ENCODE measurements around the gene PAX7. TPM values are rescaled to one million over a fixed set of nuclear protein-coding genes. Genes with fewer than 3 reads are reported as not detected.
A peak's percentile ranks its signal among the peaks of the same experiment; 100 is the strongest.

PAX7 gene
- total RNA-seq, 2 experiments from 2014 or later, result not detected

DNA sequence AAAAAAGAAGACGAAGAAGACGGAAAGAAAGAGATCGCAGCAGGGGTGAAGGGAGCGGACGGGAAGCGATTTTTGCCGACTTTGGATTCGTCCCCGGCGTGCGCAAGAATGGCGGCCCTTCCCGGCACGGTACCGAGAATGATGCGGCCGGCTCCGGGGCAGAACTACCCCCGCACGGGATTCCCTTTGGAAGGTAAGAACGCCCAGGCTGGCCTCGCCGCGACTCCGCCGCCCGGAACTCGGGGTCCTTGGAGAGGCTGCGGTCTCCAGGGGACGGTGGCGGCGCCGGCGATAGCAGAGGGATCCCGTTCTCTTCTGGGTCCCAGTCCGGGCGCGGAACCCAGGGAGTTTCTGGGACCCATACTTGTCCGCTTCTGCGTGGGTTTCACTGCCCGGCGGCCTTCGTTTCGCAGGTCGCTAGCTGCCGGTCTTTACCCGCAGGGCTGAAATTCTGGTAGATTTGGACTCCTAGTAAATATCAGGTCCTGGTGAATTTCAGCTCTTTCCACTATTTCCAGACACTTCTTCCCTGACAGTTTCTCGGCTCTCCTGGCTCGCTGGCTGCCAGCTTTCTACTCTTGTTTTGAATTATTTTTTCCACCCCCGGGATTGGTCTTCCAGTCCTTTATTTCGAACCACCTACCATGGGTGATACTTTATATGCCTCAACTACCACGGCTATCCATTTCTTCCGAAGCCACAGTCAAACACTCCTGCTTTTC lies 1.0 kb downstream of the PAX7 start:
- H3K4me1 ChIP-seq (ENCODE audit: insufficient read depth, low read length), result peaks cover 17% of the 10 kb centered on the region
- ATAC-seq (ENCODE audit: poor library complexity), result no peak
- no peak overlapping the region for H3K27ac ChIP-seq (ENCODE audit: low read depth in 1 of 2, low read length in 2 of 2)
- Mint-ChIP-seq H3K9me3 (no peaks in the 10 kb centered on the region), H3K4me3 (peak overlapping the region; percentile 55), H3K36me3 (ENCODE audit: low read depth) (no peaks in the 10 kb centered on the region), H3K4me1 (ENCODE audit: low read depth) (peaks cover 31% of the 10 kb centered on the region), H3K27ac (no peak overlapping the region), H3K27me3 (peaks cover 96% of the 10 kb centered on the region)
- CTCF ChIA-PET, result no interaction called here
- POLR2A ChIA-PET, result no interaction called here
- peaks cover 79 to 96% of the 10 kb centered on the region in 2 experiments for H3K27me3 ChIP-seq (ENCODE audit: control insufficient read depth in 1 of 2, insufficient read depth in 2 of 2, low read length in 2 of 2)
- DNase-seq, result no peak
- H3K9me3 ChIP-seq (ENCODE audit: control insufficient read depth in 1 of 2, insufficient read depth in 1 of 2, low read length in 2 of 2), result peaks cover 0 to 33% of the 10 kb centered on the region in 2 experiments
- intact Hi-C loops (cut with DNase I, micrococcal nuclease), result no loop called here
- TF ChIP-seq, protein P1, sequence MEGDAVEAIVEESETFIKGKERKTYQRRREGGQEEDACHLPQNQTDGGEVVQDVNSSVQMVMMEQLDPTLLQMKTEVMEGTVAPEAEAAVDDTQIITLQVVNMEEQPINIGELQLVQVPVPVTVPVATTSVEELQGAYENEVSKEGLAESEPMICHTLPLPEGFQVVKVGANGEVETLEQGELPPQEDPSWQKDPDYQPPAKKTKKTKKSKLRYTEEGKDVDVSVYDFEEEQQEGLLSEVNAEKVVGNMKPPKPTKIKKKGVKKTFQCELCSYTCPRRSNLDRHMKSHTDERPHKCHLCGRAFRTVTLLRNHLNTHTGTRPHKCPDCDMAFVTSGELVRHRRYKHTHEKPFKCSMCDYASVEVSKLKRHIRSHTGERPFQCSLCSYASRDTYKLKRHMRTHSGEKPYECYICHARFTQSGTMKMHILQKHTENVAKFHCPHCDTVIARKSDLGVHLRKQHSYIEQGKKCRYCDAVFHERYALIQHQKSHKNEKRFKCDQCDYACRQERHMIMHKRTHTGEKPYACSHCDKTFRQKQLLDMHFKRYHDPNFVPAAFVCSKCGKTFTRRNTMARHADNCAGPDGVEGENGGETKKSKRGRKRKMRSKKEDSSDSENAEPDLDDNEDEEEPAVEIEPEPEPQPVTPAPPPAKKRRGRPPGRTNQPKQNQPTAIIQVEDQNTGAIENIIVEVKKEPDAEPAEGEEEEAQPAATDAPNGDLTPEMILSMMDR (IDR thresholded peaks at IDR 0.05), result no peak
- H3K36me3 ChIP-seq (ENCODE audit: insufficient read depth, low read length), result no peaks in the 10 kb centered on the region
- H3K4me3 ChIP-seq (ENCODE audit: low read length), result no peak overlapping the region

DNA sequence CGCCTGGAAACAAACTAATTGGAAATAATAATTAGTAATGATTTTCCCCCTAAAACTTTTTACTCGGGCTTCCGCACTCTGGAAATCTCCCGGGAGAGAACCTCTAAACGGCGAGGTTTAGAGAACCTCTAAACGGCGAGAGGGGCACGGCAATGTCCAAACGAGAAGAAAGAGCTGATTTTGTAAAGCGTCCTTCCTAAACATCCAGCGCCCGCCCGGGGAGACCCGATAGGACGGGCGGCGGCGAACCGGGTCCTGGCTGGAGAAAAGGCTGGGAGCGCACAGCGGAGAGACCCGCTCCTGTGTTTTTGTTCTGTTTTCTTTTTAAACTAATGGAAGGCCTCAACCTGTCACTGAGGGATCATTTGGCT lies 1.6 kb downstream of the PAX7 start:
- H3K27ac Mint-ChIP-seq, result no peak overlapping the region
- no peak overlapping the region for H3K27ac ChIP-seq (ENCODE audit: low read depth in 1 of 2, low read length in 2 of 2)
- H3K4me1 Mint-ChIP-seq (ENCODE audit: low read depth), result peaks cover 34% of the 10 kb centered on the region
- H3K36me3 Mint-ChIP-seq (ENCODE audit: low read depth), result no peaks in the 10 kb centered on the region
- peaks cover 84 to 98% of the 10 kb centered on the region in 2 experiments for H3K27me3 ChIP-seq (ENCODE audit: control insufficient read depth in 1 of 2, insufficient read depth in 2 of 2, low read length in 2 of 2)
- peak overlapping the region; percentile 55 for H3K4me3 Mint-ChIP-seq
- peaks cover 96% of the 10 kb centered on the region for H3K27me3 Mint-ChIP-seq
- H3K36me3 ChIP-seq (ENCODE audit: insufficient read depth, low read length), result no peaks in the 10 kb centered on the region
- ATAC-seq (ENCODE audit: poor library complexity), result no peak
- intact Hi-C loops (cut with DNase I, micrococcal nuclease), result no loop called here
- H3K4me3 ChIP-seq (ENCODE audit: low read length), result no peak overlapping the region
- TF ChIP-seq, protein P1 (IDR thresholded peaks at IDR 0.05), result no peak
- peaks cover 22% of the 10 kb centered on the region for H3K4me1 ChIP-seq (ENCODE audit: insufficient read depth, low read length)
- peaks cover 0 to 37% of the 10 kb centered on the region in 2 experiments for H3K9me3 ChIP-seq (ENCODE audit: control insufficient read depth in 1 of 2, insufficient read depth in 1 of 2, low read length in 2 of 2)
- no peak for DNase-seq
- ChIA-PET CTCF (no interaction called here), POLR2A (no interaction called here)
- H3K9me3 Mint-ChIP-seq, result no peaks in the 10 kb centered on the region

DNA sequence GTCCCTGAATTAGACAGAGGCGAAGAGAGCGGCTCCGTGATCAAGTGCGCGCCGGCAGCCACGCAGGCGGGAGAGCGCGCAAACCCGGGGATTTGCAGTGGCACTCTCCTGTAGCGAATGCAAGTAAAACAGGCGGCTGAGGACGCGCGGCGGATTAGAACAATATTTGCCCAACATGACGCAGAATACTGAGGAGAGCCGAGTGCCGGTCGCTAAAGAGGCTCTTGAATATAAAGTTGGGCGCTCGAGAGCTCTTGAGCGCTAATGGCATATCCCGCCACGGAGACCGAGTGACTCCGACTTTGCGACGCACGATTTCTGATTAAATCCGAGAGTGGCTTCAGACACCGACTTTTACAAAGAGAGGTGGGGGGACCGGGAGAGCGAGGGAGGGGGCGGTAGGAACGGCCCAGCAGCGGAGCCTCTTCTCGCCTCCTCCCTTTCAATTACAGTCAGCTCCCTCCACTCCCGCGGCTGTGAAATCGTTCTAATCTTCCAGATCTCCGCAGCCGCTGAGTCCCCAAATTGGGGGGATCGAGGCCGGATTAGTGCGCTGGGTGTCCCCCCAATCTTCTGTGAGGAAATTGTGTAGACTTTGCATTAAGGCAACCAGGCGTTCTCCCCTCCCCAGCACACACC lies 2.3 kb downstream of the PAX7 start:
- H3K36me3 ChIP-seq (ENCODE audit: insufficient read depth, low read length), result no peaks in the 10 kb centered on the region
- DNase-seq (no peak), ATAC-seq (ENCODE audit: poor library complexity) (no peak)
- no peak overlapping the region for H3K27ac ChIP-seq (ENCODE audit: low read depth in 1 of 2, low read length in 2 of 2)
- ChIA-PET POLR2A (interaction anchor here (1.1 kb wide), 1 partner anchor 12 kb away, joined by 3 read pairs; no protein-coding TSS in a partner anchor), CTCF (no interaction called here)
- H3K36me3 Mint-ChIP-seq (ENCODE audit: low read depth), result no peaks in the 10 kb centered on the region
- intact Hi-C loops (cut with DNase I, micrococcal nuclease), result no loop called here
- no peak overlapping the region for H3K4me3 ChIP-seq (ENCODE audit: low read length)
- no peak overlapping the region for H3K27ac Mint-ChIP-seq
- no peak overlapping the region for H3K4me3 Mint-ChIP-seq
- peaks cover 27% of the 10 kb centered on the region for H3K4me1 ChIP-seq (ENCODE audit: insufficient read depth, low read length)
- H3K27me3 Mint-ChIP-seq, result peaks cover 96% of the 10 kb centered on the region
- peaks cover 86 to 98% of the 10 kb centered on the region in 2 experiments for H3K27me3 ChIP-seq (ENCODE audit: control insufficient read depth in 1 of 2, insufficient read depth in 2 of 2, low read length in 2 of 2)
- no peaks in the 10 kb centered on the region for H3K9me3 Mint-ChIP-seq
- H3K4me1 Mint-ChIP-seq (ENCODE audit: low read depth), result peaks cover 38% of the 10 kb centered on the region
- TF ChIP-seq, protein P1 (IDR thresholded peaks at IDR 0.05), result no peak
- peaks cover 0 to 37% of the 10 kb centered on the region in 2 experiments for H3K9me3 ChIP-seq (ENCODE audit: control insufficient read depth in 1 of 2, insufficient read depth in 1 of 2, low read length in 2 of 2)
